ENCODE results near the gene FOXP3.

FOXP3 gene

DNA sequence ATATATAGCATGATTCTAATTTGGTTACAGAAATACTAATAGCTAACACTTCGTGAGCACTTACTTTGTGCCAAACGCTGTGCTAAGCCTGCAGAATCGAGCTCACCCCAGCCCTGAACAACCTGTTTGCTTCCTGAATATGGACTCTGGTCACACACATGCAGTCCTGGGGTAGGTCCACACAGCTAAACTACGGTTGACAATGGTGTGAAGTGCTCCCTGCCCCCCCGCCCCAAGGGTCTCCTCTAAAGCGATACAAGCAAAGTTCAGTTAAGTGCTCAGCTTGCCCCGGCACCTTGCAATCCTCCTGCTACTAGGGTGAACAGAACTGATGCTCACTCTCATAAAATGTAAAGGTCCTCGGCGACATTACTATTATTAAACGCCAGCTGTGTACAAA, 879 bp downstream of the FOXP3 start:
- Histone ChIP-seq H3K4me1 (no peaks in the 10 kb centered on the region), H3K9me3 (no peaks in the 10 kb centered on the region), H3K4me3 (ENCODE audit: low read depth, low read length) (no peak overlapping the region), H3K36me3 (no peaks in the 10 kb centered on the region), H3K27me3 (no peaks in the 10 kb centered on the region)
- TF ChIP-seq CTCF (IDR thresholded peaks at IDR 0.05; ENCODE audit: low read depth, low read length): no peak
- DNase-seq: no peak

DNA sequence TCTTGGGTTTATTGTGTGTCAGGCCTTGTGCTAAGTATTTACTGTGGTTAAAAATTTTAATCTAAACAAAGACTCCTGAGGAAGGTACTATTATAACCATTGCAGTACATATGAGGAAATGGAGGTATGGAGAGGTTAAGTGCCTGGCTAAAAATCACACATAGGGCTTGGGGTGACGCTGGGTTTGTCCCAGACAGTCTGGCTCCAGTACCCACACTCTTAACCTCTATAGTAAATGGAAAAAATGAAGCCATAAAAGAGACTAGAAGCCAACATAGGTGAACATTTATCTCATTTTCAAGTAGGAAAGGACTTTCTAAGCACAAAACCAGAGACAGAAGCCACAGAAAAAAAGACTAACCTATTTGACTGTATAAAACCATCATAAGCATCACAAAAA, 1.9 kb downstream of the FOXP3 start:
- no peak for TF ChIP-seq CTCF (IDR thresholded peaks at IDR 0.05; ENCODE audit: low read depth, low read length)
- no peak for DNase-seq

DNA sequence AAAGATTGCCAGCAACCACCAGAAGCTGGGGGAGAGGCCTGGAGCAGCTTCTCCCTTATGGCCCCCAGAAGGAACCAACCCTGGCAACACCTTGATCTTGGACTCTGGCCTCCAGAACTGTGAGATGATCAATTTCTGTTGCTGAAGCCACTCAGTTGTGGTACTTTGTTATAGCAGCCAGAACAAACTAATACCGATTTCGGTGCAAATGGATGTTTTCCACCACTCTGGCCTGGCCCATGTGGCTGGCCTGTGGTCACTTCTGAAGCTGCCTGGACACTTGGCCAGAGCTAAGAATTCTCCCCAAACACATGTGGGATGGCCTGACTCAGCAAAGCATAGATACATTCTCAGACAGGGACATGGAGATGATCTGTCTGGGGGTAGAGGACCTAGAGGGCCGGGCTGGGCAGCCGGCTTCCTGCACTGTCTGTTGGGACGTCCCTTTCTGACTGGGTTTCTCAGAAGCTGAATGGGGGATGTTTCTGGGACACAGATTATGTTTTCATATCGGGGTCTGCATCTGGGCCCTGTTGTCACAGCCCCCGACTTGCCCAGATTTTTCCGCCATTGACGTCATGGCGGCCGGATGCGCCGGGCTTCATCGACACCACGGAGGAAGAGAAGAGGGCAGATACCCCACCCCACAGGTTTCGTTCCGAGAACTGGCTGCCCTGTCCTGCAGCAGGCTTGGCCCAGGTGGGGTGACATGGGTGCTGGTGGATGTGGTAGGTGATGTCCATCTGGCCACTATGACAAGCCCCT, 4.1 kb downstream of the FOXP3 start:
- no peak overlapping the region for H3K4me3 ChIP-seq (ENCODE audit: low read depth, low read length)
- no peaks in the 10 kb centered on the region for H3K36me3 ChIP-seq
- H3K4me1 ChIP-seq: no peaks in the 10 kb centered on the region
- H3K27me3 ChIP-seq: no peaks in the 10 kb centered on the region
- no peaks in the 10 kb centered on the region for H3K9me3 ChIP-seq
- TF ChIP-seq CTCF (IDR thresholded peaks at IDR 0.05; ENCODE audit: low read depth, low read length): no peak
- no peak for DNase-seq

More for the DNA sequence above, 1.9 kb downstream of the FOXP3 start:
- H3K36me3 ChIP-seq: no peaks in the 10 kb centered on the region
- H3K4me3 ChIP-seq (ENCODE audit: low read depth, low read length): no peak overlapping the region
- no peaks in the 10 kb centered on the region for H3K9me3 ChIP-seq
- H3K4me1 ChIP-seq: no peaks in the 10 kb centered on the region
- no peaks in the 10 kb centered on the region for H3K27me3 ChIP-seq

- no peak for TF ChIP-seq CTCF (IDR thresholded peaks at IDR 0.05; ENCODE audit: low read depth, low read length)
- Histone ChIP-seq H3K4me3 (ENCODE audit: low read depth, low read length) (no peak overlapping the region), H3K4me1 (no peaks in the 10 kb centered on the region), H3K27me3 (no peaks in the 10 kb centered on the region), H3K9me3 (no peaks in the 10 kb centered on the region), H3K36me3 (no peaks in the 10 kb centered on the region)
- DNase-seq: no peak
Observed at GRCh38 chrX:49258749-49259124, 5.8 kb downstream of the FOXP3 start.

GRCh38 chrX:49257846-49258748, 6.4 kb downstream of the FOXP3 start:
- TF ChIP-seq CTCF (IDR thresholded peaks at IDR 0.05; ENCODE audit: low read depth, low read length): no peak
- DNase-seq: no peak
- Histone ChIP-seq H3K4me1 (no peaks in the 10 kb centered on the region), H3K36me3 (no peaks in the 10 kb centered on the region), H3K27me3 (no peaks in the 10 kb centered on the region), H3K9me3 (no peaks in the 10 kb centered on the region), H3K4me3 (ENCODE audit: low read depth, low read length) (no peak overlapping the region)
